Spleen (tissue), 3 donors: ENCODE results near the gene PLSCR2.

Experiments used
- POLR2A ChIP-seq, 3 donors: fragments of 450-650 bp; IDR thresholded peaks; one replicate each; pipeline ENCODE4 v1.5.1; 2017; ENCODE audit warnings: antibody characterized with exemption in 3 of 3, mild to moderate bottlenecking in 1 of 3
- POLR2AphosphoS5 ChIP-seq, 3 donors: sonication (generic); formaldehyde crosslinking; IDR thresholded peaks; one replicate each; pipeline ENCODE4 v1.5.1; 2017; ENCODE audit warnings: antibody characterized with exemption in 3 of 3

DNA sequence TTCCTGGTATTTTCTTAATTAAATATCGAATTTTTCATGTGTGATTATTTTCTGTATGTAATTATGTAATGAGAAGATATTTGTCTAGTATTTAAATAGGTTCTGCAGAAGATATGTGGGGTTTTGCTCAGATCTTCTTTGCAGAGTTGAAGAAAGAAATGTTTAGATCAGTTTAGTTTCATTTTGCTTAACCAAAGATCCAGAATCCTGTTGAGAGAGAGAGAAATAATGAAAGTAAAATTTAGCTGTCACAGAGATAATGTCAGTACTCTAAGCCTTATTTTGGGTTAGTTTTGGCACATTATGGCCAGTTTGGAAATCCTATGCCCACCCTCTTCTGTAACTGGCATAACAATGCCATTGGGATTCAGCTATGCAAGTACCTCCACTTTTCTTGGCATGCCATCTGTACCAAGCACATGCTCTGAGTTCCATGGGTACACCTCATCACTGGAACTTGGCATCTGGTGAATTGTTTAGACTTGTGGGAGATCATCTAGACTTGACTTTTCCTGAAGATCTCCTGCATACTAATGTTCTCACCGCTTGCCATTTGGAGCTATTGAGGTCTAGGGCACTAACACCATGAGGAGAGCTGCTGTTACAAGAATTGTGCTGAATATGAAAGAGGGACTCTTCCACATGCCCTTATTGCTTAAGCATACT lies 44.2 kb upstream of the PLSCR2 start:
- TF ChIP-seq POLR2AphosphoS5 (IDR thresholded peaks at IDR 0.05), result no peak
- no peak for TF ChIP-seq POLR2A (IDR thresholded peaks at IDR 0.05)
